Natural killer cell treated with Interleukin-12 subunit alpha and Interleukin-12 subunit beta and Interleukin-15 and Interleukin-18, amount 100 ng/mL, for 72 hours (primary cell): Measurements from ENCODE around the gene MAN1B1. TPM values are rescaled to one million over a fixed set of nuclear protein-coding genes. Genes with fewer than 3 reads are reported as not detected.

ENCODE experiments used
- ATAC-seq, 2 donors: fragments of 150-1000 bp; cut with Tn5 transposase in 1 of 2; sonication (Bioruptor Pico), chemical (Tn5 transposase) in 1 of 2; 2 replicates each; pipeline ENCODE4 v1.10.0; 2021
- DNase-seq: peaks from one replicate; pipeline ENCODE4 v3.0.0; 2022; ENCODE audit warnings: low spot score
- H3K27ac Mint-ChIP-seq, 2 donors: 1 replicate in 1 of 2; 2 replicates in 1 of 2; pipeline ENCODE4 v1.8.0; 2022; ENCODE audit warnings: mixed read lengths in 2 of 2, mild to moderate bottlenecking in 1 of 2, moderate library complexity in 1 of 2
- H3K27me3 Mint-ChIP-seq, 2 donors: 1 replicate in 1 of 2; 2 replicates in 1 of 2; pipeline ENCODE4 v1.8.0; 2022; ENCODE audit warnings: mixed read lengths in 2 of 2
- H3K36me3 Mint-ChIP-seq: one replicate; pipeline ENCODE4 v1.8.0; 2022; ENCODE audit warnings: mixed read lengths
- H3K4me1 Mint-ChIP-seq, 2 donors: 1 replicate in 1 of 2; 2 replicates in 1 of 2; pipeline ENCODE4 v1.8.0; 2022; ENCODE audit warnings: low read depth in 2 of 2, mixed read lengths in 2 of 2, mild to moderate bottlenecking in 1 of 2
- H3K4me3 Mint-ChIP-seq: one replicate; pipeline ENCODE4 v1.8.0; 2022; ENCODE audit warnings: mixed read lengths
- H3K9me3 Mint-ChIP-seq: 2 replicates; pipeline ENCODE4 v1.8.0; 2022; ENCODE audit warnings: mixed read lengths
- total RNA-seq, 2 donors: library from RNA; stranded (reverse); gene quantifications; one replicate each; pipeline ENCODE4 v1.2.3, GENCODE V29; 2022

The MAN1B1 gene
- total RNA-seq, 2 donors from 2014 or later, result 34.1 to 55.8 TPM

DNA sequence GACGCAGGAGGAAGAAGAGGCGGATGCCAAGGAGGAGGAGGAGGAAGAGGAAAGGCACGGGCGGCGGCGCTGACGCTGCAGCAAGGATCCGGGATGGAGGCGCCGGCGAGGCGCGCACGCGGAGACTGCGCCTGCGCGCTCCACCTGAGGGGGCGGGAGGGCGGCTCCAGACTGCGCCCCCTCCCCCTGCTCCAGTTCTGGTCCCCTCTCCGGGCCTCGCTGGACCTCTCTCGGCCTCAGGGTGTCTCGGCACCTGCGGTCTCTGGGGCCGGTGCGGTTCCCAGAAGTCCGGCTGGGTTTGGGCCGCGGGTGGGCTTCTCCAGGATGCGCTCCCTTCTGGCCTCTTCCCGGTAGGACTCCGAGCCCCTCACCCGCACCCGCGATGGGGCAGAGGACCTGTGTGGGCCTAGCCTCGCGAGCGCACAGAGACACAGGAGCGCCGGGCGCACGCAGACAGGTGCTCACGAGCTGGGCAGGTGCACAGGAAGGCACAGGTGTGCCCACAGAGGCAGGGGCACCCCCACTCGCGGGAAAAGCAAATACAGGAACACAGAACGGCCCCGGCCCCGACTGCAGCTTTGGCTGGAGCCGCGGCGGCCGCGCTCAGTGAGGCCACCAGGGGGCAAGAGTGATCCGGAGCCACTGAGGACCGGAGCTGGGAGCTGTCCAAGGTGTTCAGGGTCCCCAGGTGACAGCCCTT, 40.5 kb upstream of the MAN1B1 start, which contains the start of gene NPDC1:
NPDC1 (minus strand) TSS at position 90 of the 700 bp plus-strand sequence. CDS start 188 bp downstream, outside the sequence.
- Mint-ChIP-seq H3K36me3 (no peaks in the 10 kb centered on the region), H3K27me3 (peaks cover 8 to 21% of the 10 kb centered on the region in 2 donors), H3K4me3 (peak within 1 kb of the TSS; percentile 48), H3K4me1 (peaks cover 4 to 14% of the 10 kb centered on the region in 2 donors), H3K27ac (no peak within 1 kb of the TSS), H3K9me3 (no peaks in the 10 kb centered on the region)
- DNase-seq, result peak; percentile 79
- ATAC-seq, result peak; percentile 79 to 87

DNA sequence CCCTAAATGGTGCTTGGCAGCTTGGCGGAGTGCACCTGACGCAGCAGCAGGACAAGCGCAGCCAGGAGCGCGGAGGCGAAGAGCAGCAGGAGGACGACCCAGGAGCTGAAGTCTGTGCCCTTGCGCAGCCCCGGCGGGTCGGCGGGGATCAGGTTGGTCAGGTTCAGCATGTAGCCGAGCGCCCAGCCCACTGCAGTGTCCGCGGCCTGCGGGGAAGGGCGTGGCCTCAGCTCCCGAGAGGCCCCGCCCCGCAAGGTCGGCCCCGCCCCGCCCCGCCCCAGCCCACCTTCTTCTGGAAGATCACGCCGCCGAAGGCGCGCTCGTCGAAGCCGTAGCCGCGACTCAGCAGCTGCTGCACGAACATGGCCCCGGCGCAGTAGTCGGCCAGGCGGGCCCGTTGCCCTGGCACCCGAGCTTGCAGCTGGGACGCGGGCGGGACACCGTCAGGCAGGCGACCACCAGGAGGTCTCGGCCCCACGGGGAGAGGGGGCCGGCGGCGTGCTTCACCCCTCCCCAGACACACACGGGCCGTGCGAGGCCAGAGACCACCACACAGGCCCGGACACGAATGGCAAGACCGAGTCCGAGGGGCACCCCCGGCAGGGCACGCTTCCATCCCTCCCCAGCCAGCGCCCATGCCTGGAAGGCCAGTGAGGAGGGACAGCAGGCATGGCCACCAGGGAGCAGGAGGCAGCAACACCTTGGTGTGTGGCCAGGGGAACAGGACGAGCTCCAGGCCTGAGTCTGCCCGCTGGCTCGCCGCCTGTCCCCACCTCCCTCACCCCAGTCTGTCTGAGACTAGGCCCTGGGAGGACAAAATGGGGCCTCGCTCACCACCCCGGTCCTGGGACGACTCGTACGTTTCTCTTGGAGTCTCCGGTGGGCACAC, 37.9 kb upstream of the MAN1B1 start:
- no peaks in the 10 kb centered on the region for H3K9me3 Mint-ChIP-seq
- H3K4me1 Mint-ChIP-seq, result peaks cover 4 to 14% of the 10 kb centered on the region in 2 donors
- H3K27ac Mint-ChIP-seq, result no peak overlapping the region
- no peak overlapping the region for H3K4me3 Mint-ChIP-seq
- ATAC-seq, result no peak
- no peaks in the 10 kb centered on the region for H3K36me3 Mint-ChIP-seq
- H3K27me3 Mint-ChIP-seq, result peaks cover 8 to 21% of the 10 kb centered on the region in 2 donors
- DNase-seq, result no peak

DNA sequence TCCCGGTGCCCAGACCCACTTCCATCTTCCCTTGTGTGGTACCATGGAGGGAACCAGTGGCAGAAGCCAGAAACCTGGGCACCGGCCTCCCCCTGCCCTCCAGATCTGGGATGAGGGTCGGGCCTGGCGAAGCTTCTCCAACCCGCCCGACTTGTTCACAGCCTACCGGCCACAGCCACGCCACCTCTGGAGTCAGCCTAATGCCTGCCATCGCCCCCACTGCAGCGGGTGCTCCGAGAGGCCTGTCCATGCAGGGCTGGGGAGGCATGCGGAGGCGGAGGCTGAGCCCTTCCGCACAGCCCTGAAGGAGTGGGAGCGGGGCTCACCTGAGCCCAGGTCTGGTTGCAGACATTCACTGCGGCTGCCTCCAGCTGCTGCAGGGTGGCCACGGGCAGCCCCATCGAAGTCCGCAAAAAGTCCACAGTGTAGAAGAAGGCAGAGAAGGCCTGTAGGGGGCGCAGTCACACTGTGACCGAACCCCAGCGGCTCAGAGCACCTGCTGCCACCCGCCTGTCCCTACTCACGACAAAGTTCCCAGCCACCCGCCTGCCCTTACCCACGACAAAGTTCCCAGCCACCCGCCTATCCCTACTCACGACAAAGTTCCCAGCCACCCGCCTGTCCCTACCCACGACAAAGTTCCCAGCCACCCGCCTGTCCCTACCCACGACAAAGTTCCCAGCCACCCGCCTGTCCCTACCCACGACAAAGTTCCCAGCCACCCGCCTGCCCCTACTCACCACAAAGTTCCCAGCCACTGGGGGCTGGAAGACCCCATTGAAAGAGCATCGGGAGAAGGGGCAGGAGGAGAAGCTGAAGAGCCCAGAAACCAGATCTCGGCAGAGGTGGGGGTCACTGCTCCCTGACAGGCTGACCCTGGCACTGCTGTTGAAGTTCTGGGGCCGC, 37.0 kb upstream of the MAN1B1 start:
- H3K4me1 Mint-ChIP-seq, result peaks cover 3 to 12% of the 10 kb centered on the region in 2 donors
- H3K4me3 Mint-ChIP-seq, result no peak overlapping the region
- no peak overlapping the region for H3K27ac Mint-ChIP-seq
- DNase-seq (no peak), ATAC-seq (peak in 1 of 2 donors; percentile 47)
- H3K36me3 Mint-ChIP-seq, result no peaks in the 10 kb centered on the region
- peaks cover 8 to 22% of the 10 kb centered on the region in 2 donors for H3K27me3 Mint-ChIP-seq
- H3K9me3 Mint-ChIP-seq, result no peaks in the 10 kb centered on the region

DNA sequence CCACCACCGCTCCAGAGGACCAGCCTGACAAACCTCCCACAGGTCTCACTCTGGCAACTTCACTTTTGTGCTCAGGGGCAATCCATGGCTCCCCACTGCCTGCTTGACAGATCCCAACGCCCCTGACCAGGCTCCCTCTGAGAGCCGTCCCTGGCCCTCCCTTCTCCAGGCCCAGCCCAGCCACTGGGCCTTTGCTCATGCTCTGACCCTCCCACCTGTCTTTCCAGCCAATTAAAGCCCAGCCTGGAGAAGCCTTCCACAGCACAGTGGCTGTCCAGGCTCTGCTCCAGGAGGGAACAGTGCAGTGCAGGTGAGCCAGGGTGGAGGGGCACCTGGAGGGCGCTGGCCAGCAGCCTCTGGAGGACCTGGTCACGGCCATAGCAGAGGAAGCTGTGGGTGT, 36.2 kb upstream of the MAN1B1 start:
- no peaks in the 10 kb centered on the region for H3K36me3 Mint-ChIP-seq
- no peaks in the 10 kb centered on the region for H3K9me3 Mint-ChIP-seq
- H3K4me1 Mint-ChIP-seq, result peaks cover 0 to 8% of the 10 kb centered on the region in 2 donors
- H3K4me3 Mint-ChIP-seq, result no peak overlapping the region
- DNase-seq (no peak), ATAC-seq (no peak)
- peaks cover 8 to 19% of the 10 kb centered on the region in 2 donors for H3K27me3 Mint-ChIP-seq
- H3K27ac Mint-ChIP-seq, result no peak overlapping the region

DNA sequence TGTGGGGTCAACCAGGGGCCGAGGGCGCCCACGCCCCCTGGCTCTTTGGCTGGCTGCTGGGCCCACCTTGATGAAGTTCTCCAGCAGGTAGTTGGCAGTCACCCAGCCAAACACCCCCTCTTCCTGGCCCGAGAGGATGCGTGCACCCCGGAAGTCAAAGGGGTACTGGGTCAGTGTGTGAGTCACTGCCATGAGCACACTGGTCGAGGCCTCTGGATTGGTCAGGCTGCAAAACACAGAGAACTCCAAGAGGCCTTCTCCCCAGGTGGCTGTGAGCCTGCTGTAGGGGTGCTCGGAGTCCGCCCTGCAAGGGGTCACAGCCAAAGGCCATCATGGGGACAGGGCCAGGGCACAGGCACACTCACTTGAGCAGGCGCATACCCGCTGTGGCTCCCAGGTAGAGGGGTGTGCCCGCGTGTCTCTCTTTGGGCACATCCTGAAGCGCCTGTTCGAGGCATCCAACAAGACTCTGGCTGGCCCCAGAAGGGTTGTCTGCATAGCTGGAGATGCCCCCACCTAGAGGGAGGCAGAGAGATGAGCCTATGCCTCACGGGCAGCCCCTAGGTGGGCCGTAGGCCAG, 35.5 kb upstream of the MAN1B1 start:
- peaks cover 8 to 19% of the 10 kb centered on the region in 2 donors for H3K27me3 Mint-ChIP-seq
- ATAC-seq (no peak), DNase-seq (no peak)
- H3K36me3 Mint-ChIP-seq, result no peaks in the 10 kb centered on the region
- no peak overlapping the region for H3K27ac Mint-ChIP-seq
- peaks cover 0 to 8% of the 10 kb centered on the region in 2 donors for H3K4me1 Mint-ChIP-seq
- H3K4me3 Mint-ChIP-seq, result no peak overlapping the region
- H3K9me3 Mint-ChIP-seq, result no peaks in the 10 kb centered on the region

DNA sequence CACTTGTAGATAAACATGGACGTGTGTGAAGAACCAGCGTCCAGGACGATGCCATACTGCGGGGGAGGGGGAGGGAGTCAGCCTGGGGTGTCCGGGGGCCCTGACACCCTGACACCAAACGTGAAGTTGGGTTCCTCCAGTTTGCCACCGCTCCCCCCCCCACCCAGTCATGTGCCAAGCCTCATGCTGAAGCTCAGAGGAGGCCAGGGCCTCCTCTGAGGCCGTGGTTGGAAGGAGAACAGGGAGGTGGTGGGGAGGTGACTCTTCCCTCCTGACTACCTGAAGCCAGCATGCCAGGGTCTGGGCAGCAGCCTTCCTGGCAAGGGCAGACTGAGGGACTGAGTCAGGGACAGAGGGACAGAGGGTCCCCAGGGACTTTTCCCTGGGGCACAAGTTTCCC, 34.5 kb upstream of the MAN1B1 start:
- H3K9me3 Mint-ChIP-seq, result no peaks in the 10 kb centered on the region
- H3K4me3 Mint-ChIP-seq, result no peak overlapping the region
- H3K27me3 Mint-ChIP-seq, result peaks cover 8 to 17% of the 10 kb centered on the region in 2 donors
- H3K27ac Mint-ChIP-seq, result no peak overlapping the region
- ATAC-seq (no peak), DNase-seq (no peak)
- no peaks in the 10 kb centered on the region for H3K36me3 Mint-ChIP-seq
- H3K4me1 Mint-ChIP-seq, result peaks cover 0 to 6% of the 10 kb centered on the region in 2 donors

DNA sequence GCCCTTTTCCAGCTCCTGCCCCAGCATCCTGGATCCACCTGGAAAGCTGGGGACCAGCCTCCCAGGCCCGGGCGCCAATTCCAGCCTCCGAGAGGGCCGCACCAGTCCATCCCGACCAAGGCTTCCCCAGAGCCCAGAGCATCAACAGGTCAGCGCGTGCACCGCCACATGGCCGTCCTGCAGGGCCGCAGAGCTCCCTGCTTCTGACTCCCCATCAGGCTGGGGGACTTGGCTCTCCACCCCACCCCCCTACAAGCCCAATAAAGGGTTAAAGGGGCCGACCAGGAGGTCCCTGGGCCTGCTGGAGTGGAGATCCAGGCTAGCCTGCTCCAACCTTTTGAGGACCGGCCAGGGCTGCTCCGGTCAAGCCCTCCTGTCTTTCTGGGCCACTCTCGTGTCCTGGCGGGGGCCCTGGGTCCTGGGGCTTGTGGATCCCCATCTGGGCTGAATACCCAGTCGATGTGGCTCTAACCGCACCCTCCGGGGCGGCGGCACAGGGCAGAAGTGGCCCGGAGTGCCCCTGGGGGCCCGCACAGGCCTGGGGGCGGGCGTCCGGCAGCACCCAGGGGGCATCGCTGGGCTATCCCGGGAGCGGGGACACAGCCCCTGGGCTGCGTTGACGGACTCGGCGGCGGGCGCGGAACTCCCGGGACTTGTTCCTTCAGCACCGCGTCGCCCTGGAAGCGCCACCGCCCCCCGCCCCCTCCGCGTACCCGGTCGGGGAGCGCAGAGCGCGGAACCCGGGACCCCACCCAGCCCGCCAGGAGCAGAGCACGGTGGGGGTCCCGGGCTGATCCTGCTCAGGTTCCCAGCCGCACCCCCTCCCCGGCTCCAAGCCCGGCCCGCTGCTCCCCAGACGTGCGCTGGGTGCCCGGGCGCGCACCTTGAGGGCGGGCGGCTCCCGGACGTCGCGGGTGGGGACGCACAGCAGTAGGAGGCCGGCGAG, 33.5 kb upstream of the MAN1B1 start:
- DNase-seq, result no peak
- Mint-ChIP-seq H3K9me3 (no peaks in the 10 kb centered on the region), H3K27me3 (peaks cover 8 to 11% of the 10 kb centered on the region in 2 donors), H3K4me3 (no peak overlapping the region), H3K36me3 (no peaks in the 10 kb centered on the region), H3K27ac (no peak overlapping the region), H3K4me1 (peaks cover 0 to 6% of the 10 kb centered on the region in 2 donors)
- no peak for ATAC-seq

DNA sequence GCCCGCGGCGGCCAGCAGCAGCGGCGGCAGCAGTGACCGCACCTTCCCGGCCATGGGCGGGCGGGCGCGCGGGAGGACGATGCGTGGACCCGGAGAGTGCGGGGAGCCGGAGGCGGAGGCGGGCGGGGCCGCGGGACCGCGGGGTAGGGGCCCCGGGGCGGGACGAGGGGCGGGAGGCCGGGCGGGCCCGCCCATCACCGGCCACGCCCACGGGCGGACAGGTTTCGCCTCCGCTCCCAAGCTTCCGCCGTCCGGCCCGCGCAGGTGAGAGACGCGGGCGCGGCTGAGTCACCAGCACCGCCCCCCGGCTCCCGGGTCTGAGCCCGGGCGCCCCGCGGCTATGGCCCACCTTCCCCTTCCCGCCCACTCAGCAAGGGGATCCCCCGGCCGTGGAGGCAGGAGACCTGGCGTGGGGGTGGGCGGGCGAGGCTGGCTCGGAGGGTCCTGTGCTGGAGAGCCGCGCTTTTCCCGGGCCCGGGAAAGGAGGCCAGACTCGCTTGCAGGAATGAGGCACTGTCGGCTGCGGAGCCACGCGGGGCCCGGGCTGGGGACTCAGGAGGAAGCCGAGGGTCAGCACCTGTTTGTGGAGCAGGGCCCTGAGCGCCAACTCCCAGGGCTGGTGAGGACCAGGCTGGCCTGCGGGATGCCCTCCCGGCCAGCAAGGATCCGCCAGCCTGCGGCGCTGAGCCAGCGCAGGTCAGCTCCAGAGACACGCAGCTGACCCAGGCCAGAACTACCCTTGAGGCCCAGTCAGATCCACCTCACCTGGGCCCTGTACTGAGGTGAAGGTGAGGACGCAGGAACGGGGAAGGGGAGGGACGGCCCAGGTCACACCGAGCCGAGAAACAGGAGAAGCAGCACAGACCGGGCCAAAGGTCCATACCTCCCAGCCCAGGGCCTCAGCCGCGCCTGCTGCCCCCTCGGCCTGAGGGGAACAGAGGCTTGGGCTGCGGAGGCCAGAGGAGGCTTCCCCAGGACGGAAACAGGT, 32.5 kb upstream of the MAN1B1 start, which contains the start of gene ENTPD2:
ENTPD2 (minus strand) TSS at position 118 of the 988 bp plus-strand sequence; CDS start at position 54, 64 bp downstream.
- H3K27me3 Mint-ChIP-seq, result peaks cover 8 to 11% of the 10 kb centered on the region in 2 donors
- H3K4me3 Mint-ChIP-seq, result no peak within 1 kb of the TSS
- H3K4me1 Mint-ChIP-seq, result peaks cover 0 to 6% of the 10 kb centered on the region in 2 donors
- H3K27ac Mint-ChIP-seq, result no peak within 1 kb of the TSS
- H3K9me3 Mint-ChIP-seq, result no peaks in the 10 kb centered on the region
- DNase-seq (no peak), ATAC-seq (peak; percentile 42 to 75)
- no peaks in the 10 kb centered on the region for H3K36me3 Mint-ChIP-seq

DNA sequence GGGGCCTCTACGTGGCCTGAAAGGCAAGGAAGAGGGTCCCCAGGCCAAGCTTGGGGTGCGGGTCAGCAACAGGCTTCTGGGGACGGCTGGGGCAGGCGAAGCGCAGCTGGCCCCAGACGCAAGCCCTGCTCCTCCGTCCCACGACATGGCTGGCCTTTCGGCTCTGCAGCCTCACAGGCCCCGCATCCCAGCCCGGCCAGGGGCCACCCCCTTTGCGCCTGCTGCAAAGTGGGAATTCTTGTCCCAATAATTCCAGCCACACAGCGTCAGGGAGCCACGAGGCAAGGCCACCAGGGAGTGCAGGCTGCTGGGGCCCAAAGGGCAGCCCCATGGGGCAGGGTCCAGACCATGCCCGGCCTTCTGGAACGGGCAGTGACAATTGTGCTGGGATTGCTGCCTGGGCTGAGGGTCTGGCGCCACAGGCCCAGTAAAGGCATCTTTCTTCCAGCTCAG, 31.8 kb upstream of the MAN1B1 start:
- Mint-ChIP-seq H3K9me3 (no peaks in the 10 kb centered on the region), H3K4me3 (no peak overlapping the region), H3K36me3 (no peaks in the 10 kb centered on the region), H3K27ac (no peak overlapping the region), H3K27me3 (peaks cover 2 to 5% of the 10 kb centered on the region in 2 donors), H3K4me1 (no peaks in the 10 kb centered on the region)
- DNase-seq (no peak), ATAC-seq (no peak)

DNA sequence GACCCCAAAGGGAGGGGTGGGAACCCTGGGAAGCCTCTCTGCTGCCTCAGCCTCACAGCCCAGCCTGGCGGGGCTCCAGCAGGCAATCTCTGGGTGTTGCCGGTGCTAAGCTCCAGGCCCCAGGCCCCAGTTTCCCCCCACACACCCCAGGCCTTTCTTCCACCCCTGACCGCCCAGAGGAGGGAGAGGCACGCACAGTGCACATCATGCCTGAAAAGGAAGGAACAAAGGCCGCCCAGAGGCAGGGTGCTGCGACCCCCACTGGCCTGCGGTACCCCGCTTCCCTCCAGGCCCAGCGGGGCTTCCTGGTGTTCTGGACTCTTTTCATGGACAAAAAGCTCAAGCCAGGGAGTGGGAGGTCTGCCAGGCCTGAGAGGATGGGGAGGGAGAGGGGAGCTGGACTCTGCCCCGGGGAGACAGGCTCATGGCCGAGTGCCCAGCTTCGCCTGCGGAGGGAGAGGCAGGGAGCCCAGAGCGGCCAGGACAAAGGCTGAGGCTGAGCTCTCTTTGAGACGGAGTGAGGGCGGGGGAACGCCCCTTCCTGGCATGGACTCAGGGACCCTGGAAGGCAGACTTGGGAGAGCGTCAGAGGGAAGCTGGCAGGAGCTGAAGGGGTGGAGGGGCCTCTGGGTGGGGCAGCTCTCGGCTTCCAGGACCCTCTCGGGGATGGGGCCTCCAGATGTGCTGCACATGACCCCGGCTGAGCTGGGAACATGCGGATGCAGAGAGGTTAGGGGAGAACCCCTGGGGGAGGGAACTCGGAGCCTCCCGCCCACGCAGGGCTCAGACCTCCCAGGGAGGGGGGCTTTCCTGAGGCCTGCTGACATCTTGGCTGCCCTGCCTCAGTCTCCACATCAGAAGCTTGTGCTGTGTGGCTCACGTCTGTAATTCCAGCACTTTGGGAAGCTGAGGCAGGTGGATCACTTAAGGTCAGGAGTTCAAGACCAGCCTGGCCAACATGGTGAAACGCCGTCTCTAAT, 31.1 kb upstream of the MAN1B1 start:
- no peak for ATAC-seq
- no peak for DNase-seq
- Mint-ChIP-seq H3K27me3 (peaks cover 0 to 3% of the 10 kb centered on the region in 2 donors), H3K4me1 (no peaks in the 10 kb centered on the region), H3K36me3 (no peaks in the 10 kb centered on the region), H3K4me3 (no peak overlapping the region), H3K9me3 (no peaks in the 10 kb centered on the region), H3K27ac (no peak overlapping the region)
